Liver (tissue), 9 donors: Measurements from ENCODE around the gene AATF. TPM values are rescaled to one million over a fixed set of nuclear protein-coding genes. Genes with fewer than 3 reads are reported as not detected.

ENCODE experiments used
- DNase-seq: peaks from one replicate; pipeline ENCODE4 v3.0.0-alpha.2; 2017; ENCODE audit warnings: low spot score
- H3K27ac ChIP-seq, 2 donors: one replicate each; pipeline ENCODE4 v1.7.0; 2013; ENCODE audit warnings: inconsistent platforms in 2 of 2, low read length in 2 of 2, control low read depth in 1 of 2, low read depth in 1 of 2, mild to moderate bottlenecking in 1 of 2
- H3K27me3 ChIP-seq, 4 donors: one replicate each; pipeline versions ENCODE4 v1.6.1 to v1.7.0; 2013; ENCODE audit warnings: low read length in 3 of 4, inconsistent platforms in 1 of 4, mild to moderate bottlenecking in 1 of 4, moderate library complexity in 1 of 4; ENCODE audit not compliant: control insufficient read depth in 4 of 4, insufficient read depth in 4 of 4
- H3K36me3 ChIP-seq, 4 donors: one replicate each; pipeline versions ENCODE4 v1.6.1 to v1.7.0; 2013; ENCODE audit warnings: low read length in 3 of 4, mild to moderate bottlenecking in 3 of 4, low read depth in 1 of 4, moderate library complexity in 1 of 4; ENCODE audit not compliant: control insufficient read depth in 4 of 4, insufficient read depth in 3 of 4
- H3K4me1 ChIP-seq, 4 donors: one replicate each; pipeline versions ENCODE4 v1.6.1 to v1.7.0; 2013; ENCODE audit warnings: low read length in 3 of 4, mild to moderate bottlenecking in 3 of 4, moderate library complexity in 1 of 4; ENCODE audit not compliant: control insufficient read depth in 4 of 4, insufficient read depth in 4 of 4
- H3K4me3 ChIP-seq, 3 donors: one replicate each; pipeline versions ENCODE4 v1.6.1 to v1.7.0; 2013; ENCODE audit warnings: low read length in 3 of 3, control low read depth in 1 of 3, low read depth in 1 of 3, mild to moderate bottlenecking in 1 of 3
- H3K9ac ChIP-seq, 2 donors: one replicate each; pipeline ENCODE4 v1.7.0; 2013; ENCODE audit warnings: low read length in 2 of 2, mild to moderate bottlenecking in 2 of 2, moderate library complexity in 2 of 2, control low read depth in 1 of 2, low read depth in 1 of 2
- H3K9me3 ChIP-seq, 4 donors: one replicate each; pipeline versions ENCODE4 v1.6.1 to v1.7.0; 2013; ENCODE audit warnings: low read length in 3 of 4; ENCODE audit not compliant: control insufficient read depth in 4 of 4
- ATF3 ChIP-seq: IDR thresholded peaks from 2 replicates; pipeline ENCODE4 v1.6.1; 2016; ENCODE audit warnings: antibody characterized with exemption
- CTCF ChIP-seq: fragments of 150-350 bp; IDR thresholded peaks from 2 replicates; pipeline ENCODE4 v1.5.1; 2017; ENCODE audit warnings: improper control_type of control experiment, low read depth, low read length; ENCODE audit not compliant: missing input control
- EGR1 ChIP-seq, 2 donors: IDR thresholded peaks; 2 replicates each; pipeline ENCODE4 v1.6.1; 2016 to 2018; ENCODE audit warnings: antibody characterized with exemption in 2 of 2, low read depth in 2 of 2
- FOXA1 ChIP-seq: IDR thresholded peaks from 2 replicates; pipeline ENCODE4 v1.6.1; 2016; ENCODE audit warnings: antibody characterized with exemption
- FOXA2 ChIP-seq: IDR thresholded peaks from 2 replicates; pipeline ENCODE4 v1.6.1; 2016; ENCODE audit warnings: antibody characterized with exemption
- GABPA ChIP-seq, 2 donors: IDR thresholded peaks in 1 of 2; conservative IDR thresholded peaks in 1 of 2; 2 replicates each; pipeline ENCODE4 v1.6.1; 2016; ENCODE audit warnings: antibody characterized with exemption in 2 of 2, mild to moderate bottlenecking in 1 of 2, moderate library complexity in 1 of 2
- HNF4A ChIP-seq, 2 donors: conservative IDR thresholded peaks; 2 replicates each; pipeline ENCODE4 v1.6.1; 2016; ENCODE audit warnings: antibody characterized with exemption in 2 of 2, mild to moderate bottlenecking in 2 of 2
- JUND ChIP-seq, 2 donors: IDR thresholded peaks; 2 replicates each; pipeline ENCODE4 v1.6.1; 2016; ENCODE audit warnings: antibody characterized with exemption in 2 of 2
- MAX ChIP-seq: IDR thresholded peaks from 2 replicates; pipeline ENCODE4 v1.6.1; 2016; ENCODE audit warnings: antibody characterized with exemption
- RAD21 ChIP-seq, 2 donors: IDR thresholded peaks; 2 replicates each; pipeline ENCODE4 v1.6.1; 2016; ENCODE audit warnings: antibody characterized with exemption in 2 of 2, mild to moderate bottlenecking in 2 of 2
- REST ChIP-seq: IDR thresholded peaks from 2 replicates; pipeline ENCODE4 v1.6.1; 2016; ENCODE audit warnings: antibody characterized with exemption, mild to moderate bottlenecking
- RXRA ChIP-seq, 2 donors: IDR thresholded peaks; 2 replicates each; pipeline ENCODE4 v1.6.1; 2017 to 2018; ENCODE audit warnings: antibody characterized with exemption in 2 of 2, mild to moderate bottlenecking in 1 of 2
- SP1 ChIP-seq: IDR thresholded peaks from 2 replicates; pipeline ENCODE4 v1.6.1; 2018; ENCODE audit warnings: antibody characterized with exemption, mild to moderate bottlenecking
- YY1 ChIP-seq: IDR thresholded peaks from 2 replicates; pipeline ENCODE4 v1.6.1; 2016; ENCODE audit warnings: antibody characterized with exemption, mild to moderate bottlenecking
- ZBTB33 ChIP-seq: IDR thresholded peaks from 2 replicates; pipeline ENCODE4 v1.6.1; 2016; ENCODE audit warnings: antibody characterized with exemption
- WGBS: extraction: QIAGEN DNeasy Blood & Tissue Kit; methylation state at CpG from one replicate; pipeline ENCODE4 v1.1.7; 2013; 5-methylcytosine and 5-hydroxymethylcytosine counted together
- polyA plus RNA-seq, 2 donors: library from polyadenylated mRNA; stranded (reverse) in 1 of 2; unstranded in 1 of 2; fragments of 200-250 nt in 1 of 2; fragments of >200 nt in 1 of 2; fragmentation: Nextera tagmentation in 1 of 2; extraction: Ambion mirVana in 1 of 2; gene quantifications; one replicate each; pipeline versions ENCODE4 v1.2.1 to v1.2.3, GENCODE V29; 2013 to 2015
- total RNA-seq, 2 donors: library from RNA; depleted of rRNA; stranded (reverse); fragments of >200 nt; gene quantifications; one replicate each; pipeline ENCODE4 v1.2.3, GENCODE V29; 2014
- donor health status: healthy.
- donor health status: healthy.
- donor health status: healthy.
- donor health status: healthy.
- donor health status: healthy.

The AATF gene
- total and polyA plus RNA-seq, 4 donors = 10.8 to 16.9 (median 13.4) TPM

- H3K9me3 ChIP-seq = no peaks in the 10 kb centered on the region
- H3K27me3 ChIP-seq = peaks cover 3 to 42% (median 31%) of the 10 kb centered on the region in 4 donors
- 8% methylated on average over 16 of the region's 16 CpGs for WGBS
- no peak for DNase-seq
- TF ChIP-seq REST = no peak
- TF ChIP-seq SP1 = no peak
- no peak for TF ChIP-seq EGR1 (IDR thresholded peaks at IDR 0.05; ENCODE audit: low read depth in 2 of 2)
- TF ChIP-seq GABPA (IDR thresholded peaks at IDR 0.05 in 1 of 2, conservative IDR thresholded peaks at IDR 0.05 in 1 of 2) = no peak
- TF ChIP-seq FOXA2 = no peak
- no peak for TF ChIP-seq MAX
- TF ChIP-seq CTCF = no peak
- TF ChIP-seq YY1 = no peak
- no peak for TF ChIP-seq RXRA (IDR thresholded peaks at IDR 0.05)
- no peak for TF ChIP-seq JUND (IDR thresholded peaks at IDR 0.05)
- TF ChIP-seq FOXA1 = no peak
- no peak for TF ChIP-seq RAD21 (IDR thresholded peaks at IDR 0.05)
- TF ChIP-seq ATF3 = no peak
- TF ChIP-seq ZBTB33 = no peak
- TF ChIP-seq HNF4A (conservative IDR thresholded peaks at IDR 0.05) = no peak
- no peaks in the 10 kb centered on the region for H3K36me3 ChIP-seq
- no peak overlapping the region for H3K27ac ChIP-seq
- peaks cover 14 to 51% (median 19%) of the 10 kb centered on the region in 4 donors for H3K4me1 ChIP-seq
- no peak overlapping the region for H3K9ac ChIP-seq
- peak overlapping the region in 1 of 3 donors; percentile 34 for H3K4me3 ChIP-seq
Observed at GRCh38 chr17:36932383-36932693, 16.4 kb upstream of the AATF start.
